HepG2 (cell line): ENCODE measurements around the gene CEP131. TPM values are rescaled to one million over a fixed set of nuclear protein-coding genes. Genes with fewer than 3 reads are reported as not detected.
A peak's percentile ranks its signal among the peaks of the same experiment; 100 is the strongest.

ENCODE experiments used
- BCLAF1 ChIP-seq: fragments of 450-650 bp; IDR thresholded peaks from 2 replicates; pipeline ENCODE4 v1.6.1; 2017; ENCODE audit warnings: mild to moderate bottlenecking
- BRD4 ChIP-seq: sonication (generic); formaldehyde crosslinking; IDR thresholded peaks from 2 replicates; pipeline ENCODE4 v1.4.0; 2020; ENCODE audit warnings: missing genetic modification reagents
- CEBPB ChIP-seq: IDR thresholded peaks from 2 replicates; pipeline ENCODE4 v1.6.1; 2011; ENCODE audit warnings: low read depth, low read length, improper control_type of control experiment, borderline replicate concordance
- ELF3 ChIP-seq: IDR thresholded peaks from 2 replicates; pipeline ENCODE4 v1.6.1; 2016; ENCODE audit warnings: missing genetic modification reagents, missing compliant biosample characterization
- FOXJ3 ChIP-seq: sonication (generic); formaldehyde crosslinking; IDR thresholded peaks from 2 replicates; pipeline ENCODE4 v1.4.0; 2020; ENCODE audit warnings: missing genetic modification reagents, mild to moderate bottlenecking, borderline replicate concordance
- HMGXB4 ChIP-seq, 2 experiments: sonication (generic) in 1 of 2; formaldehyde crosslinking in 1 of 2; IDR thresholded peaks; 2 replicates each; pipeline versions ENCODE4 v1.4.0 to v1.6.1; 2018 to 2020; ENCODE audit warnings: missing genetic modification reagents in 2 of 2, borderline replicate concordance in 1 of 2, low read depth in 1 of 2, mild to moderate bottlenecking in 1 of 2, missing biosample characterization in 1 of 2
- HNF4A ChIP-seq: sonication (generic); formaldehyde crosslinking; IDR thresholded peaks from 2 replicates; pipeline ENCODE4 v1.4.0; 2020; ENCODE audit warnings: missing genetic modification reagents
- IRX3 ChIP-seq: sonication (generic); formaldehyde crosslinking; IDR thresholded peaks from 2 replicates; pipeline ENCODE4 v1.8.1; 2023; ENCODE audit warnings: mild to moderate bottlenecking, low read depth, missing genetic modification reagents, borderline replicate concordance
- KMT2B ChIP-seq: IDR thresholded peaks from 2 replicates; pipeline ENCODE4 v1.6.1; 2016; ENCODE audit warnings: missing genetic modification reagents, missing compliant biosample characterization
- NPAS2 ChIP-seq: sonication (generic); formaldehyde crosslinking; IDR thresholded peaks from 2 replicates; pipeline ENCODE4 v1.8.0; 2022; ENCODE audit warnings: mild to moderate bottlenecking, missing genetic modification reagents, borderline replicate concordance
- PAX8 ChIP-seq: sonication (generic); formaldehyde crosslinking; IDR thresholded peaks from 2 replicates; pipeline ENCODE4 v1.8.0; 2022; ENCODE audit warnings: mild to moderate bottlenecking, missing genetic modification reagents, borderline replicate concordance
- SOX5 ChIP-seq: IDR thresholded peaks from 2 replicates; pipeline ENCODE4 v1.6.1; 2016; ENCODE audit warnings: borderline replicate concordance
- THAP11 ChIP-seq: IDR thresholded peaks from 2 replicates; pipeline ENCODE4 v1.6.1; 2016; ENCODE audit warnings: missing biosample characterization, missing genetic modification reagents
- ZC3H13 ChIP-seq: sonication (generic); formaldehyde crosslinking; IDR thresholded peaks from 2 replicates; pipeline ENCODE4 v1.8.1; 2023; ENCODE audit warnings: mild to moderate bottlenecking, missing genetic modification reagents, moderate library complexity
- ZNF318 ChIP-seq: sonication (generic); formaldehyde crosslinking; IDR thresholded peaks from 2 replicates; pipeline ENCODE4 v1.4.0; 2020; ENCODE audit warnings: mild to moderate bottlenecking, missing genetic modification reagents
- ZNF44 ChIP-seq: sonication (generic); formaldehyde crosslinking; IDR thresholded peaks from 2 replicates; pipeline ENCODE4 v1.5.1; 2020; ENCODE audit warnings: mild to moderate bottlenecking, missing genetic modification reagents
- ZNF441 ChIP-seq: sonication (generic); formaldehyde crosslinking; IDR thresholded peaks from 2 replicates; pipeline ENCODE4 v1.7.0; 2021; ENCODE audit warnings: missing genetic modification reagents, borderline replicate concordance
- ZNF501 ChIP-seq: sonication (generic); formaldehyde crosslinking; IDR thresholded peaks from 2 replicates; pipeline ENCODE4 v1.5.1; 2020; ENCODE audit warnings: mild to moderate bottlenecking, moderate library complexity, missing genetic modification reagents
- ZNF672 ChIP-seq: sonication (generic); formaldehyde crosslinking; IDR thresholded peaks from 2 replicates; pipeline ENCODE4 v1.8.1; 2022; ENCODE audit warnings: missing genetic modification reagents
- polyA plus RNA-seq, 8 experiments: library from polyadenylated mRNA; depleted of rRNA in 3 of 8; stranded (reverse) in 7 of 8; unstranded in 1 of 8; fragments of >200 nt; fragmentation: Illumina TruSeq in 4 of 8; extraction: Trizol in 4 of 8; gene quantifications; 2 replicates each; pipeline versions ENCODE4 v1.2.1 to v1.2.3, GENCODE V29; 2011 to 2016; ENCODE audit warnings: low read depth in 4 of 8, missing spikeins in 1 of 8, mixed read lengths in 1 of 8; ENCODE audit not compliant: insufficient read depth in 1 of 8
- total RNA-seq, 5 experiments: library from RNA; depleted of rRNA; stranded (reverse); fragments of >200 nt; fragmentation: Illumina TruSeq; extraction: Trizol; gene quantifications; 2 replicates each; pipeline ENCODE4 v1.2.3, GENCODE V29; 2016; ENCODE audit warnings: low read depth in 1 of 5

The CEP131 gene
- total and polyA plus RNA-seq, 2 of the 13 experiments (the other 11 are each of a cell fraction or from before 2014, with no cell fraction given): 5.0 to 16.8 TPM

- TF ChIP-seq BCLAF1 (no peak), ZNF318 (CRISPR knock-in tag) (no peak), ZNF672 (CRISPR knock-in tag) (no peak), ZC3H13 (CRISPR knock-in tag) (0 out of 2 replicates have a peak, but pooled peaks have one; percentile 62), ZNF501 (CRISPR knock-in tag) (no peak), HNF4A (CRISPR knock-in tag) (no peak), HMGXB4 (CRISPR knock-in tag; IDR thresholded peaks at IDR 0.05; ENCODE audit: borderline replicate concordance in 1 of 2, low read depth in 1 of 2) (peak in 1 of 2 experiments; percentile 1; a peak in 1 of 4 replicates), FOXJ3 (no peak), ZNF441 (CRISPR knock-in tag) (no peak), NPAS2 (CRISPR knock-in tag) (no peak), BRD4 (CRISPR knock-in tag) (0 out of 2 replicates have a peak, but pooled peaks have one; percentile 20), SOX5 (CRISPR knock-in tag) (no peak), IRX3 (CRISPR knock-in tag) (0 out of 2 replicates have a peak, but pooled peaks have one; percentile 54), CEBPB (no peak), ELF3 (CRISPR knock-in tag) (no peak), THAP11 (CRISPR knock-in tag) (no peak), PAX8 (no peak), KMT2B (peak; percentile 21; the same call in 1 of the 2 replicates), ZNF44 (CRISPR knock-in tag) (no peak)
Measured at GRCh38 chr17:81238490-81238814, 15.7 kb upstream of the CEP131 start (continued).
